ENCODE results near the gene GLDN.

GLDN gene

GRCh38 chr15:51368751-51369450 is 27.4 kb downstream of the GLDN start:
- H3K9ac ChIP-seq: no peak overlapping the region; the same call in 1 of the 2 replicates
- H3K4me3 ChIP-seq (IDR thresholded peaks at IDR 0.05; ENCODE audit: insufficient read depth, low read depth, low read length): no peak overlapping the region
- H3K4me2 ChIP-seq: peak overlapping the region; percentile 31; the same call in 1 of the 2 replicates
- TF ChIP-seq, protein P1, sequence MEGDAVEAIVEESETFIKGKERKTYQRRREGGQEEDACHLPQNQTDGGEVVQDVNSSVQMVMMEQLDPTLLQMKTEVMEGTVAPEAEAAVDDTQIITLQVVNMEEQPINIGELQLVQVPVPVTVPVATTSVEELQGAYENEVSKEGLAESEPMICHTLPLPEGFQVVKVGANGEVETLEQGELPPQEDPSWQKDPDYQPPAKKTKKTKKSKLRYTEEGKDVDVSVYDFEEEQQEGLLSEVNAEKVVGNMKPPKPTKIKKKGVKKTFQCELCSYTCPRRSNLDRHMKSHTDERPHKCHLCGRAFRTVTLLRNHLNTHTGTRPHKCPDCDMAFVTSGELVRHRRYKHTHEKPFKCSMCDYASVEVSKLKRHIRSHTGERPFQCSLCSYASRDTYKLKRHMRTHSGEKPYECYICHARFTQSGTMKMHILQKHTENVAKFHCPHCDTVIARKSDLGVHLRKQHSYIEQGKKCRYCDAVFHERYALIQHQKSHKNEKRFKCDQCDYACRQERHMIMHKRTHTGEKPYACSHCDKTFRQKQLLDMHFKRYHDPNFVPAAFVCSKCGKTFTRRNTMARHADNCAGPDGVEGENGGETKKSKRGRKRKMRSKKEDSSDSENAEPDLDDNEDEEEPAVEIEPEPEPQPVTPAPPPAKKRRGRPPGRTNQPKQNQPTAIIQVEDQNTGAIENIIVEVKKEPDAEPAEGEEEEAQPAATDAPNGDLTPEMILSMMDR (conservative IDR thresholded peaks at IDR 0.05; ENCODE audit: low read depth, low read length): no peak
- no peaks in the 10 kb centered on the region for H3K36me3 ChIP-seq (ENCODE audit: insufficient read depth)
- no peak overlapping the region for H2AFZ ChIP-seq (ENCODE audit: low read depth)
- no peaks in the 10 kb centered on the region for H4K20me1 ChIP-seq (ENCODE audit: insufficient read depth)
- H3K4me1 ChIP-seq (ENCODE audit: low read depth, poor library complexity, severe bottlenecking): peaks cover 28% of the 10 kb centered on the region
- no peaks in the 10 kb centered on the region for H3K27me3 ChIP-seq (ENCODE audit: insufficient read depth, low read depth)
- H3K27ac ChIP-seq: peak overlapping the region; percentile 3; the same call in 1 of the 2 replicates
- no peaks in the 10 kb centered on the region for H3K79me2 ChIP-seq (ENCODE audit: insufficient read depth, low read depth)

- Histone ChIP-seq H4K20me1 (ENCODE audit: insufficient read depth) (no peaks in the 10 kb centered on the region), H2AFZ (ENCODE audit: low read depth) (no peak overlapping the region), H3K27ac (peak overlapping the region; percentile 3; the same call in 1 of the 2 replicates), H3K9ac (no peak overlapping the region; the same call in 1 of the 2 replicates), H3K27me3 (ENCODE audit: insufficient read depth, low read depth) (no peaks in the 10 kb centered on the region), H3K4me2 (peak overlapping the region; percentile 31; the same call in 1 of the 2 replicates), H3K4me3 (IDR thresholded peaks at IDR 0.05; ENCODE audit: insufficient read depth, low read depth, low read length) (no peak overlapping the region), H3K4me1 (ENCODE audit: low read depth, poor library complexity, severe bottlenecking) (peaks cover 33% of the 10 kb centered on the region), H3K36me3 (ENCODE audit: insufficient read depth) (no peaks in the 10 kb centered on the region), H3K79me2 (ENCODE audit: insufficient read depth, low read depth) (no peaks in the 10 kb centered on the region)
- TF ChIP-seq, protein P1 (conservative IDR thresholded peaks at IDR 0.05; ENCODE audit: low read depth, low read length): no peak
Observed at GRCh38 chr15:51369451-51369761, 28.0 kb downstream of the GLDN start.

DNA sequence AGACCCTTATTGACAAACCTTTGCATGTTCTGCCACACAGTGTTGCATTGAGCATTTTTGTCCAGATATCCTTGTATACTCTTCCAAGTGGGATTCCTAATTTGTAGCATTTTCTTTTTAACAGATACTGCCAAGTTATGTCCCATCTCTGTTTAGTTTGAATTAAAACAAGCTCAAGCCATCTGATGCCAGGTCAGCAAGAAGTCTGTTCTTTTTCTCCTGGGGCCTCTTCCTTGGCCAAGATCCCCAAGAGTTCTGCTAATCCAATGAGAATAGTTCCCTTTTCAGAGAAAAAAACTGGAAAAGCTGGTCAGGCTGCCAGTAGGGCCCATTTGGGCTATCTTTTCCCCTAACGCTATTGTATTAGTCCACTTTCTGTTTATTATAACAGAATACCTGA is 29.8 kb downstream of the GLDN start:
- H3K4me3 ChIP-seq (IDR thresholded peaks at IDR 0.05; ENCODE audit: insufficient read depth, low read depth, low read length): no peak overlapping the region
- H3K9ac ChIP-seq: no peak overlapping the region
- no peaks in the 10 kb centered on the region for H3K36me3 ChIP-seq (ENCODE audit: insufficient read depth)
- H3K4me1 ChIP-seq (ENCODE audit: low read depth, poor library complexity, severe bottlenecking): peaks cover 39% of the 10 kb centered on the region
- H3K4me2 ChIP-seq: no peak overlapping the region
- H2AFZ ChIP-seq (ENCODE audit: low read depth): no peak overlapping the region
- H3K79me2 ChIP-seq (ENCODE audit: insufficient read depth, low read depth): no peaks in the 10 kb centered on the region
- TF ChIP-seq, protein P1 (conservative IDR thresholded peaks at IDR 0.05; ENCODE audit: low read depth, low read length): no peak
- no peaks in the 10 kb centered on the region for H3K27me3 ChIP-seq (ENCODE audit: insufficient read depth, low read depth)
- no peaks in the 10 kb centered on the region for H4K20me1 ChIP-seq (ENCODE audit: insufficient read depth)
- H3K27ac ChIP-seq: no peak overlapping the region

DNA sequence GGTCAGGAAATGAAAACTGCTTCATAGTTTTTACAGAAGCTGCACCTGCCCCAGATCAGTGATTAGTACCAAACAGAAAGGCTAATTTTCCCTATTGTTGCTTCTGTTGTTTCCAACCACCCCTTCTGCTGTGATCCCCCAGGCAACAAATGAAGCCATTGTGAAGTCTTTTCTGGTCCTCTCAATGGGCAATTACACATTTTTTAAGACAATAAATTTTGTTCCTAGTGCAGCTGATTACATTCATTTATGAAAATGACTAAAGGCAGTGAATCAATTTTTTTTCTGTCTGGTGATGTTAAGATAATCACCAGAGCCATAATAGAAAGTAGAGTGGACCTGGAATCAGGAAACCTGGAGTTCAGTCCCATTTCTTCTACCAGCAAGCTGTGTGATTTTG is 32.7 kb downstream of the GLDN start:
- TF ChIP-seq, protein P1 (conservative IDR thresholded peaks at IDR 0.05; ENCODE audit: low read depth, low read length): no peak
- H3K4me2 ChIP-seq: peak overlapping the region; percentile 43
- H3K27ac ChIP-seq: peak overlapping the region; percentile 50; the same call in 1 of the 2 replicates
- H3K36me3 ChIP-seq (ENCODE audit: insufficient read depth): no peaks in the 10 kb centered on the region
- no peak overlapping the region for H3K9ac ChIP-seq
- H2AFZ ChIP-seq (ENCODE audit: low read depth): no peak overlapping the region
- H3K79me2 ChIP-seq (ENCODE audit: insufficient read depth, low read depth): no peaks in the 10 kb centered on the region
- H4K20me1 ChIP-seq (ENCODE audit: insufficient read depth): no peaks in the 10 kb centered on the region
- H3K27me3 ChIP-seq (ENCODE audit: insufficient read depth, low read depth): no peaks in the 10 kb centered on the region
- H3K4me3 ChIP-seq (IDR thresholded peaks at IDR 0.05; ENCODE audit: insufficient read depth, low read depth, low read length): no peak overlapping the region
- H3K4me1 ChIP-seq (ENCODE audit: low read depth, poor library complexity, severe bottlenecking): peaks cover 31% of the 10 kb centered on the region
